ENCODE data around the gene POLR1G. TPM values are rescaled to one million over a fixed set of nuclear protein-coding genes. Genes with fewer than 3 reads are reported as not detected.

POLR1G gene
- total and polyA plus RNA-seq, 2 experiments from 2014 or later, result 33.0 to 85.9 TPM

DNA sequence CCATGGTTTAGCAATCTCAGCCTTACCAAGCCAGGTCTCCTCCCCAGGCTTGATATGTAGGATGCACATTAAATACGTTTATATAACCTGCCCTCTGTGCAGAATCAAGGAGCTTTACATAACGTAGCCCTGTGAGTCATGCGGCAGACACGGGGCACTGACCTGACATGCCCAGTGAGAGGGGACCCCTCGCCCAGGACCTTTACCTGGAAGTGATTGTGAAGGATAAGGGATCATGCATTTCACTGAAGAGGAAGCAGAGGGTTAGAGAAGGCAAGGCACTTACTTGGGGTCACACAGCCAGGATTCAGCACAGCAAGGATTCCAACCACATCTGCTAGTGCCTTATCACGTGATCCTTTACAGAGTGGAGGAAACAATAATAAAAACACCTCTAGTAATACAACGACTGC, 42.4 kb downstream of the POLR1G start:
- no peak overlapping the region for H3K4me3 ChIP-seq
- peaks cover 10% of the 10 kb centered on the region; the same call in 2 of the 3 replicates for H3K9me3 Mint-ChIP-seq
- H3K79me2 ChIP-seq (replicated peaks; ENCODE audit: insufficient read depth), result no peaks in the 10 kb centered on the region
- H3F3A ChIP-seq (replicated peaks; ENCODE audit: low read depth), result peaks cover 33% of the 10 kb centered on the region
- H3K4me1 ChIP-seq (ENCODE audit: insufficient read depth), result peaks cover 14% of the 10 kb centered on the region
- no peak overlapping the region; the same call in 1 of the 2 replicates for H2AFZ ChIP-seq
- no peak overlapping the region for H3K27ac Mint-ChIP-seq
- H3K4me3 Mint-ChIP-seq, result no peak overlapping the region
- H3K27ac ChIP-seq (ENCODE audit: low read depth), result no peak overlapping the region
- H3K9me2 ChIP-seq (ENCODE audit: insufficient read depth), result no peaks in the 10 kb centered on the region
- H3K4me1 Mint-ChIP-seq, result peaks cover 20% of the 10 kb centered on the region
- H3K27me3 Mint-ChIP-seq (ENCODE audit: insufficient read depth, low read depth, poor library complexity), result peaks cover 39% of the 10 kb centered on the region
- no peak for ATAC-seq
- no peak for DNase-seq (ENCODE audit: low spot score)
- no peaks in the 10 kb centered on the region; the same call in 2 of the 3 replicates for H3K36me3 Mint-ChIP-seq (ENCODE audit: low read depth)
- H3K27me3 ChIP-seq (ENCODE audit: insufficient read depth), result peaks cover 54% of the 10 kb centered on the region
- no peak overlapping the region for H3K4me2 ChIP-seq
- no peaks in the 10 kb centered on the region for H3K36me3 ChIP-seq (ENCODE audit: insufficient read depth)
- TF ChIP-seq CREB1 (CRISPR knock-in tag; IDR thresholded peaks at IDR 0.05; ENCODE audit: low read depth) (no peak), ZNF331 (CRISPR knock-in tag; IDR thresholded peaks at IDR 0.05; ENCODE audit: low read depth) (no peak), POLR2AphosphoS5 (IDR thresholded peaks at IDR 0.05; ENCODE audit: low read depth) (no peak), JUNB (IDR thresholded peaks at IDR 0.05; ENCODE audit: unreplicated experiment) (no peak), EZH2 (IDR thresholded peaks at IDR 0.05; ENCODE audit: low read depth, unreplicated experiment) (no peak), EZH2phosphoT487 (IDR thresholded peaks at IDR 0.05; ENCODE audit: unreplicated experiment) (no peak), STAT1 (IDR thresholded peaks at IDR 0.05; ENCODE audit: unreplicated experiment) (no peak), NANOG (IDR thresholded peaks at IDR 0.05; ENCODE audit: borderline replicate concordance) (no peak), ZNF114 (CRISPR knock-in tag; IDR thresholded peaks at IDR 0.05) (no peak)
- TF ChIP-seq, protein P1, sequence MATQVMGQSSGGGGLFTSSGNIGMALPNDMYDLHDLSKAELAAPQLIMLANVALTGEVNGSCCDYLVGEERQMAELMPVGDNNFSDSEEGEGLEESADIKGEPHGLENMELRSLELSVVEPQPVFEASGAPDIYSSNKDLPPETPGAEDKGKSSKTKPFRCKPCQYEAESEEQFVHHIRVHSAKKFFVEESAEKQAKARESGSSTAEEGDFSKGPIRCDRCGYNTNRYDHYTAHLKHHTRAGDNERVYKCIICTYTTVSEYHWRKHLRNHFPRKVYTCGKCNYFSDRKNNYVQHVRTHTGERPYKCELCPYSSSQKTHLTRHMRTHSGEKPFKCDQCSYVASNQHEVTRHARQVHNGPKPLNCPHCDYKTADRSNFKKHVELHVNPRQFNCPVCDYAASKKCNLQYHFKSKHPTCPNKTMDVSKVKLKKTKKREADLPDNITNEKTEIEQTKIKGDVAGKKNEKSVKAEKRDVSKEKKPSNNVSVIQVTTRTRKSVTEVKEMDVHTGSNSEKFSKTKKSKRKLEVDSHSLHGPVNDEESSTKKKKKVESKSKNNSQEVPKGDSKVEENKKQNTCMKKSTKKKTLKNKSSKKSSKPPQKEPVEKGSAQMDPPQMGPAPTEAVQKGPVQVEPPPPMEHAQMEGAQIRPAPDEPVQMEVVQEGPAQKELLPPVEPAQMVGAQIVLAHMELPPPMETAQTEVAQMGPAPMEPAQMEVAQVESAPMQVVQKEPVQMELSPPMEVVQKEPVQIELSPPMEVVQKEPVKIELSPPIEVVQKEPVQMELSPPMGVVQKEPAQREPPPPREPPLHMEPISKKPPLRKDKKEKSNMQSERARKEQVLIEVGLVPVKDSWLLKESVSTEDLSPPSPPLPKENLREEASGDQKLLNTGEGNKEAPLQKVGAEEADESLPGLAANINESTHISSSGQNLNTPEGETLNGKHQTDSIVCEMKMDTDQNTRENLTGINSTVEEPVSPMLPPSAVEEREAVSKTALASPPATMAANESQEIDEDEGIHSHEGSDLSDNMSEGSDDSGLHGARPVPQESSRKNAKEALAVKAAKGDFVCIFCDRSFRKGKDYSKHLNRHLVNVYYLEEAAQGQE (IDR thresholded peaks at IDR 0.05; ENCODE audit: unreplicated experiment), result no peak
- TF ChIP-seq, protein P2, sequence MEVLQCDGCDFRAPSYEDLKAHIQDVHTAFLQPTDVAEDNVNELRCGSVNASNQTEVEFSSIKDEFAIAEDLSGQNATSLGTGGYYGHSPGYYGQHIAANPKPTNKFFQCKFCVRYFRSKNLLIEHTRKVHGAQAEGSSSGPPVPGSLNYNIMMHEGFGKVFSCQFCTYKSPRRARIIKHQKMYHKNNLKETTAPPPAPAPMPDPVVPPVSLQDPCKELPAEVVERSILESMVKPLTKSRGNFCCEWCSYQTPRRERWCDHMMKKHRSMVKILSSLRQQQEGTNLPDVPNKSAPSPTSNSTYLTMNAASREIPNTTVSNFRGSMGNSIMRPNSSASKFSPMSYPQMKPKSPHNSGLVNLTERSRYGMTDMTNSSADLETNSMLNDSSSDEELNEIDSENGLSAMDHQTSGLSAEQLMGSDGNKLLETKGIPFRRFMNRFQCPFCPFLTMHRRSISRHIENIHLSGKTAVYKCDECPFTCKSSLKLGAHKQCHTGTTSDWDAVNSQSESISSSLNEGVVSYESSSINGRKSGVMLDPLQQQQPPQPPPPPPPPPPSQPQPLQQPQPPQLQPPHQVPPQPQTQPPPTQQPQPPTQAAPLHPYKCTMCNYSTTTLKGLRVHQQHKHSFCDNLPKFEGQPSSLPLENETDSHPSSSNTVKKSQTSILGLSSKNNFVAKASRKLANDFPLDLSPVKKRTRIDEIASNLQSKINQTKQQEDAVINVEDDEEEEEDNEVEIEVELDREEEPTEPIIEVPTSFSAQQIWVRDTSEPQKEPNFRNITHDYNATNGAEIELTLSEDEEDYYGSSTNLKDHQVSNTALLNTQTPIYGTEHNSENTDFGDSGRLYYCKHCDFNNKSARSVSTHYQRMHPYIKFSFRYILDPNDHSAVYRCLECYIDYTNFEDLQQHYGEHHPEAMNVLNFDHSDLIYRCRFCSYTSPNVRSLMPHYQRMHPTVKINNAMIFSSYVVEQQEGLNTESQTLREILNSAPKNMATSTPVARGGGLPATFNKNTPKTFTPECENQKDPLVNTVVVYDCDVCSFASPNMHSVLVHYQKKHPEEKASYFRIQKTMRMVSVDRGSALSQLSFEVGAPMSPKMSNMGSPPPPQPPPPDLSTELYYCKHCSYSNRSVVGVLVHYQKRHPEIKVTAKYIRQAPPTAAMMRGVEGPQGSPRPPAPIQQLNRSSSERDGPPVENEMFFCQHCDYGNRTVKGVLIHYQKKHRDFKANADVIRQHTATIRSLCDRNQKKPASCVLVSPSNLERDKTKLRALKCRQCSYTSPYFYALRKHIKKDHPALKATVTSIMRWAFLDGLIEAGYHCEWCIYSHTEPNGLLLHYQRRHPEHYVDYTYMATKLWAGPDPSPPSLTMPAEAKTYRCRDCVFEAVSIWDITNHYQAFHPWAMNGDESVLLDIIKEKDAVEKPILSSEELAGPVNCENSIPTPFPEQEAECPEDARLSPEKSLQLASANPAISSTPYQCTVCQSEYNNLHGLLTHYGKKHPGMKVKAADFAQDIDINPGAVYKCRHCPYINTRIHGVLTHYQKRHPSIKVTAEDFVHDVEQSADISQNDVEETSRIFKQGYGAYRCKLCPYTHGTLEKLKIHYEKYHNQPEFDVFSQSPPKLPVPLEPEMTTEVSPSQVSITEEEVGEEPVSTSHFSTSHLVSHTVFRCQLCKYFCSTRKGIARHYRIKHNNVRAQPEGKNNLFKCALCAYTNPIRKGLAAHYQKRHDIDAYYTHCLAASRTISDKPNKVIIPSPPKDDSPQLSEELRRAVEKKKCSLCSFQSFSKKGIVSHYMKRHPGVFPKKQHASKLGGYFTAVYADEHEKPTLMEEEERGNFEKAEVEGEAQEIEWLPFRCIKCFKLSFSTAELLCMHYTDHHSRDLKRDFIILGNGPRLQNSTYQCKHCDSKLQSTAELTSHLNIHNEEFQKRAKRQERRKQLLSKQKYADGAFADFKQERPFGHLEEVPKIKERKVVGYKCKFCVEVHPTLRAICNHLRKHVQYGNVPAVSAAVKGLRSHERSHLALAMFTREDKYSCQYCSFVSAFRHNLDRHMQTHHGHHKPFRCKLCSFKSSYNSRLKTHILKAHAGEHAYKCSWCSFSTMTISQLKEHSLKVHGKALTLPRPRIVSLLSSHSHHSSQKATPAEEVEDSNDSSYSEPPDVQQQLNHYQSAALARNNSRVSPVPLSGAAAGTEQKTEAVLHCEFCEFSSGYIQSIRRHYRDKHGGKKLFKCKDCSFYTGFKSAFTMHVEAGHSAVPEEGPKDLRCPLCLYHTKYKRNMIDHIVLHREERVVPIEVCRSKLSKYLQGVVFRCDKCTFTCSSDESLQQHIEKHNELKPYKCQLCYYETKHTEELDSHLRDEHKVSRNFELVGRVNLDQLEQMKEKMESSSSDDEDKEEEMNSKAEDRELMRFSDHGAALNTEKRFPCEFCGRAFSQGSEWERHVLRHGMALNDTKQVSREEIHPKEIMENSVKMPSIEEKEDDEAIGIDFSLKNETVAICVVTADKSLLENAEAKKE (CRISPR knock-in tag; IDR thresholded peaks at IDR 0.05), result no peak
- TF ChIP-seq, protein P3, sequence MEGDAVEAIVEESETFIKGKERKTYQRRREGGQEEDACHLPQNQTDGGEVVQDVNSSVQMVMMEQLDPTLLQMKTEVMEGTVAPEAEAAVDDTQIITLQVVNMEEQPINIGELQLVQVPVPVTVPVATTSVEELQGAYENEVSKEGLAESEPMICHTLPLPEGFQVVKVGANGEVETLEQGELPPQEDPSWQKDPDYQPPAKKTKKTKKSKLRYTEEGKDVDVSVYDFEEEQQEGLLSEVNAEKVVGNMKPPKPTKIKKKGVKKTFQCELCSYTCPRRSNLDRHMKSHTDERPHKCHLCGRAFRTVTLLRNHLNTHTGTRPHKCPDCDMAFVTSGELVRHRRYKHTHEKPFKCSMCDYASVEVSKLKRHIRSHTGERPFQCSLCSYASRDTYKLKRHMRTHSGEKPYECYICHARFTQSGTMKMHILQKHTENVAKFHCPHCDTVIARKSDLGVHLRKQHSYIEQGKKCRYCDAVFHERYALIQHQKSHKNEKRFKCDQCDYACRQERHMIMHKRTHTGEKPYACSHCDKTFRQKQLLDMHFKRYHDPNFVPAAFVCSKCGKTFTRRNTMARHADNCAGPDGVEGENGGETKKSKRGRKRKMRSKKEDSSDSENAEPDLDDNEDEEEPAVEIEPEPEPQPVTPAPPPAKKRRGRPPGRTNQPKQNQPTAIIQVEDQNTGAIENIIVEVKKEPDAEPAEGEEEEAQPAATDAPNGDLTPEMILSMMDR (conservative IDR thresholded peaks at IDR 0.05; ENCODE audit: low read depth in 2 of 2), result no peak
- TF ChIP-seq, protein P4, sequence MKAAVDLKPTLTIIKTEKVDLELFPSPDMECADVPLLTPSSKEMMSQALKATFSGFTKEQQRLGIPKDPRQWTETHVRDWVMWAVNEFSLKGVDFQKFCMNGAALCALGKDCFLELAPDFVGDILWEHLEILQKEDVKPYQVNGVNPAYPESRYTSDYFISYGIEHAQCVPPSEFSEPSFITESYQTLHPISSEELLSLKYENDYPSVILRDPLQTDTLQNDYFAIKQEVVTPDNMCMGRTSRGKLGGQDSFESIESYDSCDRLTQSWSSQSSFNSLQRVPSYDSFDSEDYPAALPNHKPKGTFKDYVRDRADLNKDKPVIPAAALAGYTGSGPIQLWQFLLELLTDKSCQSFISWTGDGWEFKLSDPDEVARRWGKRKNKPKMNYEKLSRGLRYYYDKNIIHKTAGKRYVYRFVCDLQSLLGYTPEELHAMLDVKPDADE (IDR thresholded peaks at IDR 0.05), result no peak
- no peaks in the 10 kb centered on the region for H4K20me1 ChIP-seq (replicated peaks; ENCODE audit: insufficient read depth)
